Endodermal cell (in vitro differentiated cells): ENCODE results near the gene CAPZA2. TPM values are rescaled to one million over a fixed set of nuclear protein-coding genes. Genes with fewer than 3 reads are reported as not detected.

ENCODE experiments used
- DNase-seq: peaks from one replicate; pipeline ENCODE4 v3.0.0-alpha.2; 2017
- H3K27ac ChIP-seq: 2 replicates; pipeline ENCODE4 v1.5.1; 2013; ENCODE audit warnings: mild to moderate bottlenecking, low read depth, low read length, moderate library complexity
- H3K27me3 ChIP-seq: 2 replicates; pipeline ENCODE4 v1.6.1; 2013; ENCODE audit warnings: mild to moderate bottlenecking, low read length, moderate library complexity; ENCODE audit not compliant: insufficient read depth, control insufficient read depth, poor library complexity, severe bottlenecking
- H3K36me3 ChIP-seq: 2 replicates; pipeline ENCODE4 v1.7.0; 2013; ENCODE audit warnings: mild to moderate bottlenecking, low read length, moderate library complexity; ENCODE audit not compliant: control insufficient read depth, insufficient read depth
- H3K4me1 ChIP-seq: one replicate; pipeline ENCODE4 v1.7.0; 2013; ENCODE audit warnings: low read length; ENCODE audit not compliant: control insufficient read depth, insufficient read depth
- H3K4me3 ChIP-seq: 2 replicates; pipeline ENCODE4 v1.5.1; 2013; ENCODE audit warnings: mild to moderate bottlenecking, low read length, moderate library complexity
- H3K9ac ChIP-seq: 2 replicates; pipeline ENCODE4 v1.6.1; 2013; ENCODE audit warnings: mild to moderate bottlenecking, low read length, moderate library complexity; ENCODE audit not compliant: poor library complexity, severe bottlenecking; ENCODE audit errors: extremely low read depth
- H3K9me3 ChIP-seq: 2 replicates; pipeline ENCODE4 v1.6.1; 2013; ENCODE audit warnings: mild to moderate bottlenecking, low read length, moderate library complexity; ENCODE audit not compliant: control insufficient read depth
- H3K27ac Mint-ChIP-seq: 2 replicates; pipeline ENCODE4 v1.8.0; 2020; ENCODE audit warnings: mixed read lengths
- H3K27me3 Mint-ChIP-seq: 2 replicates; pipeline ENCODE4 v1.8.0; 2021; ENCODE audit warnings: mild to moderate bottlenecking, mixed read lengths; ENCODE audit not compliant: insufficient read depth
- H3K36me3 Mint-ChIP-seq: 2 replicates; pipeline ENCODE4 v1.8.0; 2020; ENCODE audit warnings: low read depth, mixed read lengths
- H3K4me1 Mint-ChIP-seq: 2 replicates; pipeline ENCODE4 v1.8.0; 2020; ENCODE audit warnings: mixed read lengths
- H3K4me3 Mint-ChIP-seq: 2 replicates; pipeline ENCODE4 v1.8.0; 2020; ENCODE audit warnings: mild to moderate bottlenecking, moderate library complexity, mixed read lengths
- H3K9me3 Mint-ChIP-seq: 2 replicates; pipeline ENCODE4 v1.8.0; 2020; ENCODE audit warnings: mild to moderate bottlenecking, mixed read lengths
- CTCF ChIP-seq: fragments of 200-600 bp; sonication (generic); conservative IDR thresholded peaks from 2 replicates; pipeline ENCODE4 v1.5.0; 2021; ENCODE audit warnings: antibody characterized with exemption, mild to moderate bottlenecking
- WGBS, 2 experiments: methylation state at CpG; one replicate each; pipeline versions ENCODE4 v1.1.5 to v1.1.7; 2013; ENCODE audit warnings: missing lambda C conversion rate in 2 of 2, mixed read lengths in 1 of 2; ENCODE audit not compliant: insufficient coverage in 1 of 2, insufficient read length in 1 of 2; 5-methylcytosine and 5-hydroxymethylcytosine counted together
- total RNA-seq, 2 donors: library from RNA; stranded (reverse); fragmentation: NEBNext Ultra II Directional in 1 of 2; extraction: Animal tissue kit (Norgen Biotek cat#: 25700) in 1 of 2; gene quantifications; 2 replicates in 1 of 2; 3 replicates in 1 of 2; pipeline ENCODE4 v1.2.1, GENCODE V29; 2021

CAPZA2 gene
- total RNA-seq, 2 donors from 2014 or later, result 127 to 133 TPM

- Mint-ChIP-seq H3K4me1 (no peaks in the 10 kb centered on the region), H3K27ac (no peak overlapping the region), H3K36me3 (no peaks in the 10 kb centered on the region), H3K4me3 (no peak overlapping the region), H3K9me3 (no peaks in the 10 kb centered on the region), H3K27me3 (peaks cover 6% of the 10 kb centered on the region)
- Histone ChIP-seq H3K27ac (no peak overlapping the region), H3K4me1 (no peaks in the 10 kb centered on the region), H3K4me3 (no peak overlapping the region), H3K36me3 (no peaks in the 10 kb centered on the region), H3K27me3 (no peaks in the 10 kb centered on the region), H3K9me3 (no peaks in the 10 kb centered on the region), H3K9ac (no peak overlapping the region)
- WGBS, 2 experiments, result 90 to 92% methylated on average over 2 to 4 of the region's 4 CpGs
- peak; percentile 64 for TF ChIP-seq CTCF
- peak; percentile 56 for DNase-seq
Observed at GRCh38 chr7:116828281-116828680, 34.1 kb upstream of the CAPZA2 start.

GRCh38 chr7:116829041-116829440 lies 33.3 kb upstream of the CAPZA2 start:
- Mint-ChIP-seq H3K27me3 (peaks cover 6% of the 10 kb centered on the region), H3K4me1 (no peaks in the 10 kb centered on the region), H3K4me3 (no peak overlapping the region), H3K27ac (no peak overlapping the region), H3K9me3 (no peaks in the 10 kb centered on the region), H3K36me3 (no peaks in the 10 kb centered on the region)
- Histone ChIP-seq H3K9me3 (no peaks in the 10 kb centered on the region), H3K27me3 (no peaks in the 10 kb centered on the region), H3K9ac (no peak overlapping the region), H3K36me3 (no peaks in the 10 kb centered on the region), H3K4me1 (no peaks in the 10 kb centered on the region), H3K27ac (no peak overlapping the region), H3K4me3 (no peak overlapping the region)
- 80 to 89% methylated on average over 2 to 3 of the region's 3 CpGs for WGBS, 2 experiments
- no peak for DNase-seq
- TF ChIP-seq CTCF, result no peak

- Histone ChIP-seq H3K4me1 (no peaks in the 10 kb centered on the region), H3K36me3 (no peaks in the 10 kb centered on the region), H3K27ac (no peak overlapping the region), H3K4me3 (no peak overlapping the region), H3K9me3 (no peaks in the 10 kb centered on the region), H3K9ac (no peak overlapping the region), H3K27me3 (no peaks in the 10 kb centered on the region)
- no peaks in the 10 kb centered on the region for H3K9me3 Mint-ChIP-seq
- peaks cover 1% of the 10 kb centered on the region for H3K27me3 Mint-ChIP-seq
- no peak for TF ChIP-seq CTCF
- no peak for DNase-seq
- no peaks in the 10 kb centered on the region for H3K36me3 Mint-ChIP-seq
- no peaks in the 10 kb centered on the region for H3K4me1 Mint-ChIP-seq
- no peak overlapping the region for H3K4me3 Mint-ChIP-seq
- no peak overlapping the region for H3K27ac Mint-ChIP-seq
Observed at GRCh38 chr7:116829493-116829892, 32.9 kb upstream of the CAPZA2 start.
